NT2/D1 (cell line): ENCODE results near the gene GPAT3.
"Not testable (repeated sequence)": the region's sequence is repeated elsewhere in the genome, so short reads cannot be mapped to it uniquely, and the experiment has no call there.

Source experiments
- SUZ12 ChIP-seq: IDR thresholded peaks from 2 replicates; pipeline ENCODE4 v1.6.1; 2011; ENCODE audit not compliant: insufficient read length, insufficient read depth; ENCODE audit errors: extremely low read depth
- YY1 ChIP-seq: IDR thresholded peaks from 2 replicates; pipeline ENCODE4 v1.6.1; 2011; ENCODE audit not compliant: insufficient read length, insufficient read depth
- ZNF274 ChIP-seq: IDR thresholded peaks from 2 replicates; pipeline ENCODE4 v1.6.1; 2011; ENCODE audit warnings: mild to moderate bottlenecking, low read depth, low read length

- TF ChIP-seq YY1, SUZ12, ZNF274: not testable (repeated sequence)
These were observed 39.6 kb upstream of the GPAT3 start for GRCh38 chr4:83496085-83496917.
